Naive thymus-derived CD4-positive, alpha-beta T cell (primary cell): ENCODE measurements around the gene RBFOX1. TPM values are rescaled to one million over a fixed set of nuclear protein-coding genes. Genes with fewer than 3 reads are reported as not detected.

ENCODE experiments used
- ATAC-seq: fragments of 150-1000 bp; cut with Tn5 transposase; 2 replicates; pipeline ENCODE4 v1.10.0; 2021; ENCODE audit warnings: mild to moderate bottlenecking, moderate library complexity
- CTCF ChIA-PET: fragments of 350-600 bp; sonication (Branson Sonifier 250); formaldehyde crosslinking; loops from one replicate; lab custom pipeline; 2021; ENCODE audit warnings: antibody characterized with exemption; lab: Charles Lee
- POLR2A ChIA-PET: fragments of 350-600 bp; sonication (Branson Sonifier 250); formaldehyde crosslinking; loops from one replicate; lab custom pipeline; 2021; ENCODE audit warnings: antibody characterized with exemption, inconsistent platforms; lab: Charles Lee
- DNase-seq, 9 donors: peaks; one replicate each; pipeline versions ENCODE4 v3.0.0 to v3.0.0-alpha.2; 2020 to 2022; ENCODE audit warnings: mixed read lengths in 1 of 9
- H3K27ac ChIP-seq: one replicate; pipeline ENCODE4 v1.7.0; 2013; ENCODE audit warnings: mild to moderate bottlenecking, low read depth, low read length, moderate library complexity
- H3K27me3 ChIP-seq, 2 donors: one replicate each; pipeline ENCODE4 v1.7.0; 2013; ENCODE audit warnings: low read length in 2 of 2, mild to moderate bottlenecking in 2 of 2, moderate library complexity in 2 of 2; ENCODE audit not compliant: control insufficient read depth in 2 of 2, insufficient read depth in 2 of 2
- H3K36me3 ChIP-seq, 3 experiments: 1 replicate in 2 of 3; 2 replicates in 1 of 3; pipeline ENCODE4 v1.7.0; 2013; ENCODE audit warnings: low read length in 3 of 3, mild to moderate bottlenecking in 3 of 3, moderate library complexity in 1 of 3; ENCODE audit not compliant: insufficient read depth in 3 of 3, control insufficient read depth in 2 of 3
- H3K4me1 ChIP-seq, 2 donors: one replicate each; pipeline ENCODE4 v1.7.0; 2013; ENCODE audit warnings: low read length in 2 of 2, mild to moderate bottlenecking in 2 of 2, moderate library complexity in 1 of 2; ENCODE audit not compliant: control insufficient read depth in 2 of 2, insufficient read depth in 2 of 2
- H3K4me3 ChIP-seq: 2 replicates; pipeline ENCODE4 v1.7.0; 2013; ENCODE audit warnings: mild to moderate bottlenecking, low read length
- H3K9me3 ChIP-seq, 3 experiments: 1 replicate in 2 of 3; 2 replicates in 1 of 3; pipeline ENCODE4 v1.7.0; 2013; ENCODE audit warnings: low read length in 3 of 3; ENCODE audit not compliant: control insufficient read depth in 2 of 3
- H3K27ac Mint-ChIP-seq, 9 donors: one replicate each; pipeline ENCODE4 v1.8.0; 2020 to 2022; ENCODE audit warnings: mixed read lengths in 9 of 9, mild to moderate bottlenecking in 8 of 9, moderate library complexity in 5 of 9, inconsistent platforms in 2 of 9
- H3K27me3 Mint-ChIP-seq, 5 donors: one replicate each; pipeline ENCODE4 v1.8.0; 2021 to 2022; ENCODE audit warnings: mixed read lengths in 5 of 5, mild to moderate bottlenecking in 1 of 5
- H3K36me3 Mint-ChIP-seq, 5 donors: one replicate each; pipeline ENCODE4 v1.8.0; 2020 to 2022; ENCODE audit warnings: mixed read lengths in 5 of 5, mild to moderate bottlenecking in 3 of 5, inconsistent platforms in 1 of 5
- H3K4me1 Mint-ChIP-seq, 7 donors: one replicate each; pipeline ENCODE4 v1.8.0; 2020 to 2022; ENCODE audit warnings: mixed read lengths in 7 of 7, mild to moderate bottlenecking in 3 of 7, inconsistent platforms in 1 of 7
- H3K4me3 Mint-ChIP-seq, 10 donors: one replicate each; pipeline ENCODE4 v1.8.0; 2020 to 2022; ENCODE audit warnings: mild to moderate bottlenecking in 10 of 10, mixed read lengths in 10 of 10, moderate library complexity in 6 of 10, inconsistent platforms in 2 of 10
- H3K9me3 Mint-ChIP-seq, 11 donors: one replicate each; pipeline ENCODE4 v1.8.0; 2020 to 2022; ENCODE audit warnings: mixed read lengths in 11 of 11, mild to moderate bottlenecking in 4 of 11, inconsistent platforms in 1 of 11, moderate library complexity in 1 of 11
- intact Hi-C, 2 donors: fragments of 100-400 bp; cut with micrococcal nuclease; formaldehyde crosslinking; loops; one replicate each; pipeline ENCODE4 v1.15.1; 2023
- polyA plus RNA-seq, 2 donors: library from polyadenylated mRNA; unstranded; fragments of 300-500 nt; fragmentation: Illumina TruSeq; gene quantifications; one replicate each; pipeline ENCODE4 v1.2.3, GENCODE V29; 2021
- total RNA-seq, 6 experiments: library from RNA in 5 of 6; stranded (reverse) in 5 of 6; gene quantifications; 1 replicate in 5 of 6; 2 replicates in 1 of 6; pipeline ENCODE4 v1.2.3 and lab custom pipeline; 2021 to 2026

Gene RBFOX1
- total and polyA plus RNA-seq, 7 experiments from 2014 or later, result not detected

DNA sequence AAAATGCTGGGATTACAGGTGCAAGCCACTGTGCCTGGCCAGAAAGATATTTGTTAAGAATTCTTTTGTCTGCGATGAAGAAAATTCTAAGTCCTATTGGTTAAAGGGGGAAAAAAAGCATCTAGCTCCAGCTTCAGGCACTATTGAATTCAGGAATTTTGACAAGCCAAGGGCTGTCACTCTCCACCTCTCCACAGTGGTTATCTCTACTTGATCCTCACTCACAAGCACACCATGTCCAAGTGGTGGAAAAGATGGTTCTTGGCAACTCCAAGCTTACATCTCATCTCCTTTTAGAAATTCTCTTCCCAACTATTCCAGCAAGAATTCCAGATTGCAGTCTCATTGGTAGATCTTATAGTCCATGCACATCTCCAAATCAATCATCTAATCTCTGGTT is 7.1 kb downstream of the RBFOX1 start:
- intact Hi-C loops, result no loop called here
- Histone ChIP-seq H3K27ac (no peak overlapping the region), H3K9me3 (no peaks in the 10 kb centered on the region), H3K4me1 (no peaks in the 10 kb centered on the region), H3K36me3 (no peaks in the 10 kb centered on the region), H3K4me3 (no peak overlapping the region), H3K27me3 (no peaks in the 10 kb centered on the region)
- CTCF ChIA-PET, result no interaction called here
- no peak overlapping the region for H3K4me3 Mint-ChIP-seq
- no peaks in the 10 kb centered on the region for H3K4me1 Mint-ChIP-seq
- no peak for DNase-seq
- peaks cover 0 to 22% (median 7%) of the 10 kb centered on the region in 11 donors for H3K9me3 Mint-ChIP-seq
- H3K36me3 Mint-ChIP-seq, result peaks cover 0 to 6% (median 0%) of the 10 kb centered on the region in 5 donors
- POLR2A ChIA-PET, result no interaction called here
- no peak overlapping the region for H3K27ac Mint-ChIP-seq
- H3K27me3 Mint-ChIP-seq, result no peaks in the 10 kb centered on the region
- ATAC-seq, result no peak

GRCh38 chr16:7340938-7341337 is 8.3 kb downstream of the RBFOX1 start:
- Histone ChIP-seq H3K4me1 (no peaks in the 10 kb centered on the region), H3K27ac (no peak overlapping the region), H3K36me3 (no peaks in the 10 kb centered on the region), H3K9me3 (no peaks in the 10 kb centered on the region), H3K27me3 (no peaks in the 10 kb centered on the region), H3K4me3 (no peak overlapping the region)
- Mint-ChIP-seq H3K27me3 (no peaks in the 10 kb centered on the region), H3K9me3 (peaks cover 0 to 22% (median 7%) of the 10 kb centered on the region in 11 donors), H3K27ac (no peak overlapping the region), H3K36me3 (peaks cover 0 to 6% (median 0%) of the 10 kb centered on the region in 5 donors), H3K4me1 (no peaks in the 10 kb centered on the region), H3K4me3 (no peak overlapping the region)
- ATAC-seq (no peak), DNase-seq (no peak)
- CTCF ChIA-PET, result no interaction called here
- intact Hi-C loops, result no loop called here
- POLR2A ChIA-PET, result no interaction called here

- Histone ChIP-seq H3K27me3 (no peaks in the 10 kb centered on the region), H3K27ac (no peak overlapping the region), H3K4me1 (no peaks in the 10 kb centered on the region), H3K9me3 (peaks cover 0 to 3% (median 0%) of the 10 kb centered on the region in 3 experiments), H3K36me3 (no peaks in the 10 kb centered on the region), H3K4me3 (no peak overlapping the region)
- POLR2A ChIA-PET, result no interaction called here
- CTCF ChIA-PET, result no interaction called here
- DNase-seq (no peak), ATAC-seq (no peak)
- Mint-ChIP-seq H3K36me3 (peaks cover 0 to 6% (median 0%) of the 10 kb centered on the region in 5 donors), H3K4me3 (no peak overlapping the region), H3K9me3 (peaks cover 1 to 28% (median 12%) of the 10 kb centered on the region in 11 donors), H3K4me1 (no peaks in the 10 kb centered on the region), H3K27me3 (no peaks in the 10 kb centered on the region), H3K27ac (no peak overlapping the region)
- intact Hi-C loops, result no loop called here
Observed at GRCh38 chr16:7342598-7342997, 10.0 kb downstream of the RBFOX1 start.

- H3K4me1 ChIP-seq, result no peaks in the 10 kb centered on the region
- ChIA-PET CTCF (no interaction called here), POLR2A (no interaction called here)
- no peak overlapping the region for H3K4me3 ChIP-seq
- H3K27ac ChIP-seq, result no peak overlapping the region
- intact Hi-C loops, result no loop called here
- Mint-ChIP-seq H3K4me3 (no peak overlapping the region), H3K27ac (no peak overlapping the region), H3K36me3 (peaks cover 0 to 6% (median 0%) of the 10 kb centered on the region in 5 donors), H3K9me3 (peaks cover 1 to 28% (median 12%) of the 10 kb centered on the region in 11 donors), H3K4me1 (no peaks in the 10 kb centered on the region), H3K27me3 (no peaks in the 10 kb centered on the region)
- H3K9me3 ChIP-seq, result peaks cover 0 to 3% (median 0%) of the 10 kb centered on the region in 3 experiments
- H3K36me3 ChIP-seq, result no peaks in the 10 kb centered on the region
- DNase-seq, result no peak
- ATAC-seq, result no peak
- no peaks in the 10 kb centered on the region for H3K27me3 ChIP-seq
Observed at GRCh38 chr16:7343243-7343642, 10.6 kb downstream of the RBFOX1 start.

DNA sequence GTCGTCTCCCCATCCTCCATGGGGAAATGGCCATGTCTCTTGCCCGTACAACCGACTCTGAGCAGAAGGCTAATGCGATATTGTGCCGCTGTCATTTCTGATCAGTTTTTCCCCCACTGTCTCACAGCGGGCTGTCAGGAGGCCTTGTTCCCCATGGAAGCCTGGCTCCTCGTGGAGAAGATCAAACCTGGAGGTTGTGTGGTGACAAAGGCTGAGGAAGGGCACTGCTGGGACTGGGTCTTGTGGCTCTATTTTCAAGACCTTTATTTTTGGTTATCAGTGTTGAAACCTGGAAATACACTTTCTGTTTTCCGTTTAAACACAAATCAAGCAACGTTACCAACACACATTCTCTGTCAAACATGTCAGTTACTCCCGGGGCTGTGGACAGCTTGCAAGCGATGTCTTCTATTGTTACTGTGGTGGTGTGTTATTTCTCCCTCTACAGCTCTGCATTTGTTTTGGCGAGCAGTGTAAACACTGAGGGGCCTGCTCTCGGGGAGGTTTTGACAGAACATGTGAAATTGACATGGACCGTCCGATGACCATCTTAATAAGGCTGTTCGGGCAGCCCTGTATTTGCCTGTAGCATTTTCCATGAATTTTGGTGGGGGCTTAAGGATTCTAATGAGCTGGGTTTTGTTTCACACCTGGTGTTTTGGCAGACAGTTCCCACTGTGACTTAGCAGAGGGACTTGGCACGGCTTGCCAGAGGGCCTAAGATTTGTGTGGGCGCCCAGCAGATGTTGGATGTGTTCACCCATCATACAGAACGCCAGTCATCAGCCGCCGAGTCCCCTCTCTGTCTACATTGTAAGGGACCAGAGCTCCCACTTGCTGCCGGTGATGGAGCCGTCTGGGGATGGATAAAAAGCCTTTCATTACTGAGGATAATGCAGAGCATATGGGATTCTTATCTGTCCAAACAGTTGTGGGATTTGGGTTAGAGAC is 12.5 kb downstream of the RBFOX1 start:
- intact Hi-C loops, result no loop called here
- Mint-ChIP-seq H3K9me3 (peaks cover 3 to 25% (median 14%) of the 10 kb centered on the region in 11 donors), H3K27ac (no peak overlapping the region), H3K4me1 (no peaks in the 10 kb centered on the region), H3K36me3 (peaks cover 0 to 6% (median 0%) of the 10 kb centered on the region in 5 donors), H3K27me3 (no peaks in the 10 kb centered on the region), H3K4me3 (no peak overlapping the region)
- Histone ChIP-seq H3K27ac (no peak overlapping the region), H3K27me3 (no peaks in the 10 kb centered on the region), H3K4me1 (no peaks in the 10 kb centered on the region), H3K36me3 (no peaks in the 10 kb centered on the region), H3K9me3 (peaks cover 0 to 3% (median 0%) of the 10 kb centered on the region in 3 experiments), H3K4me3 (no peak overlapping the region)
- POLR2A ChIA-PET, result no interaction called here
- ATAC-seq, result no peak
- CTCF ChIA-PET, result no interaction called here
- no peak for DNase-seq

DNA sequence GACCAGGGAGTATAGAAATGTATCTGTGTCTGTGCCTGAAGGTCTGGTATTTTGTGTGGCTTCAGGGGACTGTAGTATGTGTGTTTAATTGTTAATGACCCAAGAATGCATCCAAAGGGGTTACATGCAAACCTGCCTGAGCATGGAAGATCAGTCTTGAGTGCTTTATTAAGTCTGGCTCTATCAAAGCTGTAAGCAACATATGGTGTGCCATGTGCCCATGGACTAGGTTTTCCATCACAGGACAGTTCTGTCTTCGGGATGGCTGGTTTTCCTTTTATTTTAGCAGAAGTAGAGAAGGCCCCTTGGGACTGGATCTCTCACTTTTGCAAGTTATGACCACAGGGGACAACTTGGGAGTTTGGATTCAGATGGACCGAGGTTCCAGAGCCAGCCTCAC is 18.2 kb downstream of the RBFOX1 start:
- intact Hi-C loops, result no loop called here
- no peak for DNase-seq
- Histone ChIP-seq H3K36me3 (no peaks in the 10 kb centered on the region), H3K27me3 (no peaks in the 10 kb centered on the region), H3K27ac (no peak overlapping the region), H3K9me3 (peaks cover 0 to 3% (median 0%) of the 10 kb centered on the region in 3 experiments), H3K4me3 (no peak overlapping the region), H3K4me1 (no peaks in the 10 kb centered on the region)
- ChIA-PET POLR2A (no interaction called here), CTCF (no interaction called here)
- peaks cover 0 to 30% (median 6%) of the 10 kb centered on the region in 11 donors for H3K9me3 Mint-ChIP-seq
- H3K4me3 Mint-ChIP-seq, result no peak overlapping the region
- no peak overlapping the region for H3K27ac Mint-ChIP-seq
- no peaks in the 10 kb centered on the region for H3K27me3 Mint-ChIP-seq
- H3K4me1 Mint-ChIP-seq, result no peaks in the 10 kb centered on the region
- no peak for ATAC-seq
- H3K36me3 Mint-ChIP-seq, result no peaks in the 10 kb centered on the region
